ENCODE data around the gene ARRDC5. TPM values are rescaled to one million over a fixed set of nuclear protein-coding genes. Genes with fewer than 3 reads are reported as not detected.

ARRDC5 gene
- total RNA-seq, 1 experiment from 2014 or later, result not detected

DNA sequence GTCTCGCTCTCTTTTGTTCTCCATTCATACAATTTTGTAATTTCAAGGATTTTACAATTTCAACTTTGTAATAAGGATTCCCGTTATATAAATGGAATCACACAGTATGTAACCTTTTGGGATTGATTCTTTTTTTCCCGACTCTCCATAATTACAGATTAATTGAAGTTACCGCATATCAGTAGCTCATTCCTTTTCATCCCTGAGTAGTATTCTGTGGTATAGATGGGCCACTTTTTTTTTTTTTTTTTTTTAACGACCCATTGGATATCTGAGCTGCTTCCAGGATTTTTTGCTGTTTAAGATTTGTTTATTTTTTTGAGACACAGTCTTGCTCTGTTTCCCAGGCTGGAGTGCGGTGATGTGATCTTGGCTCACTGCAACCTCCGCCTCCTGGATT, 34.4 kb upstream of the ARRDC5 start:
- Histone ChIP-seq H3K4me2 (ENCODE audit: insufficient read depth, insufficient read length, low read length) (no peak overlapping the region), H4K20me1 (ENCODE audit: control insufficient read depth, insufficient read depth, insufficient read length) (no peaks in the 10 kb centered on the region), H4K8ac (replicated peaks; ENCODE audit: insufficient read length, low read depth, low read length) (no peak overlapping the region), H4K5ac (ENCODE audit: insufficient read length, low read depth, low read length) (no peak overlapping the region), H3K9me3 (ENCODE audit: control insufficient read depth, low read depth, low read length) (no peaks in the 10 kb centered on the region), H2BK12ac (ENCODE audit: insufficient read length, low read depth, low read length) (no peak overlapping the region), H2AK5ac (ENCODE audit: insufficient read length, low read length) (no peak overlapping the region), H3K9ac (ENCODE audit: extremely low read depth, insufficient read length, low read length) (no peak overlapping the region), H3K18ac (ENCODE audit: insufficient read length, low read depth, low read length) (no peak overlapping the region), H3K23ac (ENCODE audit: insufficient read length, low read depth, low read length) (no peak overlapping the region), H2BK20ac (ENCODE audit: low read depth, low read length, poor library complexity, severe bottlenecking) (no peak overlapping the region), H3K27me3 (ENCODE audit: insufficient read depth, low read length) (no peaks in the 10 kb centered on the region), H2BK5ac (ENCODE audit: insufficient read length, low read length) (no peak overlapping the region), H3T11ph (ENCODE audit: low read length) (no peak overlapping the region), H3K4ac (ENCODE audit: low read depth, low read length) (no peak overlapping the region), H3K4me1 (ENCODE audit: insufficient read depth, low read length) (no peaks in the 10 kb centered on the region), H3K56ac (ENCODE audit: insufficient read length, low read depth, low read length) (no peak overlapping the region), H4K91ac (ENCODE audit: insufficient read length, low read depth, low read length) (no peak overlapping the region), H2BK15ac (ENCODE audit: low read depth, low read length) (no peak overlapping the region), H3K14ac (ENCODE audit: insufficient read depth, low read length) (no peak overlapping the region), H2AFZ (ENCODE audit: low read length) (no peak overlapping the region), H3K23me2 (ENCODE audit: insufficient read length, low read depth, low read length, poor library complexity, severe bottlenecking) (no peaks in the 10 kb centered on the region), H3K79me1 (ENCODE audit: insufficient read depth, low read depth, low read length, poor library complexity, severe bottlenecking) (no peaks in the 10 kb centered on the region), H3K79me2 (ENCODE audit: insufficient read depth, low read length) (no peaks in the 10 kb centered on the region; the same call in 1 of the 2 replicates), H2BK120ac (ENCODE audit: low read depth, low read length, poor library complexity, severe bottlenecking) (no peak overlapping the region), H3K27ac (ENCODE audit: insufficient read length, low read depth, low read length) (no peak overlapping the region)
- no peaks in the 10 kb centered on the region for H3K27me3 Mint-ChIP-seq (ENCODE audit: low read depth)
- H3K36me3 Mint-ChIP-seq (ENCODE audit: insufficient read depth in 1 of 3, low read depth in 3 of 3), result peaks cover 28 to 81% (median 69%) of the 10 kb centered on the region in 3 experiments
- no peak overlapping the region for H3K4me3 Mint-ChIP-seq
- no peak overlapping the region for H3K27ac Mint-ChIP-seq
- no CpG with 5 or more reads among the region's 7 CpGs for WGBS (ENCODE audit: extremely low coverage, insufficient read length, low lambda C conversion rate)
- DNase-seq, result no peak
- TF ChIP-seq, protein P1, sequence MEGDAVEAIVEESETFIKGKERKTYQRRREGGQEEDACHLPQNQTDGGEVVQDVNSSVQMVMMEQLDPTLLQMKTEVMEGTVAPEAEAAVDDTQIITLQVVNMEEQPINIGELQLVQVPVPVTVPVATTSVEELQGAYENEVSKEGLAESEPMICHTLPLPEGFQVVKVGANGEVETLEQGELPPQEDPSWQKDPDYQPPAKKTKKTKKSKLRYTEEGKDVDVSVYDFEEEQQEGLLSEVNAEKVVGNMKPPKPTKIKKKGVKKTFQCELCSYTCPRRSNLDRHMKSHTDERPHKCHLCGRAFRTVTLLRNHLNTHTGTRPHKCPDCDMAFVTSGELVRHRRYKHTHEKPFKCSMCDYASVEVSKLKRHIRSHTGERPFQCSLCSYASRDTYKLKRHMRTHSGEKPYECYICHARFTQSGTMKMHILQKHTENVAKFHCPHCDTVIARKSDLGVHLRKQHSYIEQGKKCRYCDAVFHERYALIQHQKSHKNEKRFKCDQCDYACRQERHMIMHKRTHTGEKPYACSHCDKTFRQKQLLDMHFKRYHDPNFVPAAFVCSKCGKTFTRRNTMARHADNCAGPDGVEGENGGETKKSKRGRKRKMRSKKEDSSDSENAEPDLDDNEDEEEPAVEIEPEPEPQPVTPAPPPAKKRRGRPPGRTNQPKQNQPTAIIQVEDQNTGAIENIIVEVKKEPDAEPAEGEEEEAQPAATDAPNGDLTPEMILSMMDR (conservative IDR thresholded peaks at IDR 0.05), result no peak
- H3K9me3 Mint-ChIP-seq, result no peaks in the 10 kb centered on the region
- H3K4me1 Mint-ChIP-seq, result no peaks in the 10 kb centered on the region

Data from H9 (cell line).